Measurements from ENCODE around the gene SMARCA4.

The SMARCA4 gene

GRCh38 chr19:10960314-10961072 is at the start of gene SMARCA4:
Gene SMARCA4, plus strand, starts transcription at chr19:10961030. Its CDS starts 23,122 bp downstream, at chr19:10984152.
- DNase-seq, result peak; percentile 90 to 98

GRCh38 chr19:10911579-10912363 is 49.1 kb upstream of the SMARCA4 start:
- no peak for DNase-seq

GRCh38 chr19:10912619-10913018 is 48.2 kb upstream of the SMARCA4 start:
- no peak for DNase-seq

GRCh38 chr19:10913716-10914340 is 47.0 kb upstream of the SMARCA4 start:
- DNase-seq, result no peak

GRCh38 chr19:10915130-10916091 is 45.4 kb upstream of the SMARCA4 start:
- peak; percentile 69 to 90 for DNase-seq

GRCh38 chr19:10916602-10917001 is 44.2 kb upstream of the SMARCA4 start:
- DNase-seq, result no peak

GRCh38 chr19:10918359-10918758 is 42.5 kb upstream of the SMARCA4 start:
- no peak for DNase-seq

- no peak for DNase-seq
Measured at GRCh38 chr19:10919352-10920287, 41.2 kb upstream of the SMARCA4 start.

GRCh38 chr19:10920288-10920655 is 40.6 kb upstream of the SMARCA4 start:
- DNase-seq, result no peak

GRCh38 chr19:10920781-10921180 is 40.0 kb upstream of the SMARCA4 start:
- no peak for DNase-seq

GRCh38 chr19:10921199-10921909 is 39.5 kb upstream of the SMARCA4 start:
- no peak for DNase-seq

- no peak for DNase-seq
Measured at GRCh38 chr19:10921910-10922637, 38.8 kb upstream of the SMARCA4 start.

GRCh38 chr19:10922638-10923014 is 38.2 kb upstream of the SMARCA4 start:
- no peak for DNase-seq

- no peak for DNase-seq
Measured at GRCh38 chr19:10923260-10924112, 37.3 kb upstream of the SMARCA4 start.

GRCh38 chr19:10924597-10924996 is 36.2 kb upstream of the SMARCA4 start:
- DNase-seq, result no peak

GRCh38 chr19:10927730-10928562 is 32.9 kb upstream of the SMARCA4 start:
- DNase-seq, result no peak

- DNase-seq, result peak; percentile 99 to 100
Measured at GRCh38 chr19:10928563-10929401, 32.0 kb upstream of the SMARCA4 start, which contains the start of the genes TIMM29 and YIPF2. Gene TIMM29, plus strand, starts transcription at chr19:10928811. Its CDS starts 12 bp downstream, at chr19:10928823. Gene YIPF2, minus strand, starts transcription at chr19:10928639. Its CDS starts 229 bp downstream, at chr19:10928410.
